Right lobe of liver (tissue), 4 donors: ENCODE results near the gene CAMK2D.

ENCODE experiments used
- CTCF ChIP-seq, 4 donors: fragments of 200-600 bp in 3 of 4; fragments of 450-650 bp in 1 of 4; IDR thresholded peaks; one replicate each; pipeline versions ENCODE4 v1.5.1 to v1.8.0; 2016 to 2022; ENCODE audit warnings: antibody characterized with exemption in 4 of 4, mild to moderate bottlenecking in 2 of 4
- POLR2A ChIP-seq: fragments of 450-650 bp; IDR thresholded peaks from one replicate; pipeline ENCODE4 v1.6.1; 2017; ENCODE audit warnings: antibody characterized with exemption, mild to moderate bottlenecking
- donor health status: DM: no; HTN: no; CAD: no.
- donor health status: DM: no; HTN: no; CAD: no.
- donor health status: DM: no; HTN: yes; CAD: no.

- TF ChIP-seq CTCF (IDR thresholded peaks at IDR 0.05) = no peak
- no peak for TF ChIP-seq POLR2A
Measured at GRCh38 chr4:113766882-113767281, 5.3 kb upstream of the CAMK2D start.
